GM23338 (cell line): ENCODE results near the gene BNC2. TPM values are rescaled to one million over a fixed set of nuclear protein-coding genes. Genes with fewer than 3 reads are reported as not detected.
A peak's percentile ranks its signal among the peaks of the same experiment; 100 is the strongest.

Source experiments
- ATAC-seq: fragments of 200-7000 bp; cut with Tn5 transposase; 3 replicates; pipeline ENCODE4 v1.9.1; 2020
- DNase-seq: peaks from one replicate; pipeline ENCODE4 v3.0.0-alpha.2; 2015; ENCODE audit warnings: low spot score
- H2AFZ ChIP-seq: fragments of 200-600 bp; sonication (generic); 2 replicates; pipeline ENCODE4 v1.8.0; 2016; ENCODE audit warnings: antibody characterized with exemption, mild to moderate bottlenecking, moderate library complexity
- H3F3A ChIP-seq: fragments of 200-600 bp; sonication (generic); replicated peaks from 2 replicates; pipeline ENCODE4 v1.8.0; 2017; ENCODE audit warnings: antibody characterized with exemption, mixed run types, low read depth
- H3K27ac ChIP-seq: fragments of 200-600 bp; sonication (generic); 2 replicates; pipeline ENCODE4 v1.6.1; 2016; ENCODE audit warnings: low read depth
- H3K27me3 ChIP-seq: fragments of 200-600 bp; sonication (generic); 2 replicates; pipeline ENCODE4 v1.8.0; 2016; ENCODE audit warnings: mild to moderate bottlenecking, mixed run types, moderate library complexity; ENCODE audit not compliant: insufficient read depth
- H3K36me3 ChIP-seq: fragments of 200-600 bp; sonication (generic); 2 replicates; pipeline ENCODE4 v1.8.0; 2016; ENCODE audit warnings: mild to moderate bottlenecking; ENCODE audit not compliant: insufficient read depth
- H3K4me1 ChIP-seq: fragments of 200-600 bp; sonication (generic); 2 replicates; pipeline ENCODE4 v1.8.0; 2016; ENCODE audit warnings: mild to moderate bottlenecking, moderate library complexity; ENCODE audit not compliant: insufficient read depth
- H3K4me2 ChIP-seq: fragments of 200-600 bp; sonication (generic); 2 replicates; pipeline ENCODE4 v1.7.1; 2017; ENCODE audit warnings: mixed run types
- H3K4me3 ChIP-seq: fragments of 200-600 bp; sonication (generic); 2 replicates; pipeline ENCODE4 v1.6.1; 2016; ENCODE audit warnings: mixed run types
- H3K79me2 ChIP-seq: fragments of 200-600 bp; sonication (generic); replicated peaks from 2 replicates; pipeline ENCODE4 v1.8.0; 2017; ENCODE audit warnings: mild to moderate bottlenecking; ENCODE audit not compliant: insufficient read depth
- H3K9me2 ChIP-seq: fragments of 200-600 bp; sonication (generic); 2 replicates; pipeline ENCODE4 v1.8.0; 2017; ENCODE audit not compliant: insufficient read depth
- H4K20me1 ChIP-seq: fragments of 200-600 bp; sonication (generic); replicated peaks from 2 replicates; pipeline ENCODE4 v1.8.0; 2017; ENCODE audit warnings: mild to moderate bottlenecking; ENCODE audit not compliant: insufficient read depth
- H3K27ac Mint-ChIP-seq: 2 replicates; pipeline ENCODE4 v1.8.0; 2020; ENCODE audit warnings: inconsistent platforms, mild to moderate bottlenecking, moderate library complexity, mixed read lengths
- H3K27me3 Mint-ChIP-seq: 3 replicates; pipeline ENCODE4 v1.8.0; 2022; ENCODE audit warnings: low read depth, mild to moderate bottlenecking, moderate library complexity, mixed read lengths, inconsistent platforms; ENCODE audit not compliant: insufficient read depth, poor library complexity
- H3K36me3 Mint-ChIP-seq: 3 replicates; pipeline ENCODE4 v1.8.0; 2021; ENCODE audit warnings: low read depth, mild to moderate bottlenecking, inconsistent platforms, moderate library complexity, mixed read lengths
- H3K4me1 Mint-ChIP-seq: 3 replicates; pipeline ENCODE4 v1.8.0; 2020; ENCODE audit warnings: mild to moderate bottlenecking, inconsistent platforms, mixed read lengths
- H3K4me3 Mint-ChIP-seq: 3 replicates; pipeline ENCODE4 v1.8.0; 2021; ENCODE audit warnings: moderate library complexity, mild to moderate bottlenecking, inconsistent platforms, mixed read lengths
- H3K9me3 Mint-ChIP-seq: 3 replicates; pipeline ENCODE4 v1.8.0; 2020; ENCODE audit warnings: moderate library complexity, mild to moderate bottlenecking, inconsistent platforms, mixed read lengths
- CREB1 ChIP-seq: fragments of 250-450 bp; sonication (Bioruptor Pico); IDR thresholded peaks from 2 replicates; pipeline ENCODE4 v1.5.0; 2020; ENCODE audit warnings: low read depth, mild to moderate bottlenecking, moderate library complexity
- EZH2 ChIP-seq: fragments of 200-600 bp; sonication (generic); IDR thresholded peaks from one replicate; pipeline ENCODE4 v1.8.0; 2017; ENCODE audit warnings: antibody characterized with exemption, mild to moderate bottlenecking, low read depth; ENCODE audit not compliant: unreplicated experiment
- EZH2phosphoT487 ChIP-seq: fragments of 200-600 bp; sonication (generic); IDR thresholded peaks from one replicate; pipeline ENCODE4 v1.8.1; 2018; ENCODE audit warnings: antibody characterized with exemption; ENCODE audit not compliant: unreplicated experiment
- JUNB ChIP-seq: IDR thresholded peaks from one replicate; pipeline ENCODE4 v1.6.1; 2016; ENCODE audit warnings: antibody characterized with exemption; ENCODE audit not compliant: unreplicated experiment
- NANOG ChIP-seq: IDR thresholded peaks from 2 replicates; pipeline ENCODE4 v1.6.1; 2016; ENCODE audit warnings: antibody characterized with exemption, borderline replicate concordance
- POLR2AphosphoS5 ChIP-seq: IDR thresholded peaks from 2 replicates; pipeline ENCODE4 v1.6.1; 2016; ENCODE audit warnings: antibody characterized with exemption, low read depth
- STAT1 ChIP-seq: IDR thresholded peaks from one replicate; pipeline ENCODE4 v1.6.1; 2016; ENCODE audit warnings: antibody characterized with exemption; ENCODE audit not compliant: unreplicated experiment
- ZNF114 ChIP-seq: fragments of 250-450 bp; sonication (Bioruptor Pico); IDR thresholded peaks from 2 replicates; pipeline ENCODE4 v1.5.0; 2020; ENCODE audit warnings: mild to moderate bottlenecking, moderate library complexity
- ZNF331 ChIP-seq: fragments of 250-450 bp; sonication (Bioruptor Pico); IDR thresholded peaks from 2 replicates; pipeline ENCODE4 v1.5.0; 2020; ENCODE audit warnings: low read depth, mild to moderate bottlenecking, moderate library complexity
- polyA plus RNA-seq: library from polyadenylated mRNA; unstranded; fragments of >200 nt; fragmentation: Nextera tagmentation; extraction: Ambion mirVana; gene quantifications from 2 replicates; pipeline ENCODE4 v1.2.1, GENCODE V29; 2016
- total RNA-seq: library from RNA; depleted of rRNA; stranded (reverse); fragments of >200 nt; shearing (Covaris generic); gene quantifications from 2 replicates; pipeline ENCODE4 v1.2.3, GENCODE V29; 2014
- TF ChIP-seq, protein P1 (sequence below): IDR thresholded peaks from 2 replicates; pipeline ENCODE4 v1.6.1; 2016; ENCODE audit warnings: antibody characterized with exemption
- TF ChIP-seq, protein P2 (sequence below), 2 experiments: fragments of 200-600 bp in 1 of 2; sonication (generic) in 1 of 2; conservative IDR thresholded peaks; 2 replicates each; pipeline versions ENCODE4 v1.5.1 to v1.6.1; 2016 to 2017; ENCODE audit warnings: antibody characterized with exemption in 2 of 2, low read depth in 2 of 2, mild to moderate bottlenecking in 2 of 2, moderate library complexity in 1 of 2
- TF ChIP-seq, protein P3 (sequence below): IDR thresholded peaks from one replicate; pipeline ENCODE4 v1.6.1; 2018; ENCODE audit warnings: antibody characterized with exemption; ENCODE audit not compliant: unreplicated experiment
- TF ChIP-seq, protein P4 (sequence below): fragments of 250-450 bp; sonication (Bioruptor Pico); IDR thresholded peaks from 2 replicates; pipeline ENCODE4 v1.5.0; 2020; ENCODE audit warnings: mild to moderate bottlenecking, moderate library complexity

Gene BNC2
- total and polyA plus RNA-seq, 2 experiments from 2014 or later = 12.7 to 13.2 TPM

DNA sequence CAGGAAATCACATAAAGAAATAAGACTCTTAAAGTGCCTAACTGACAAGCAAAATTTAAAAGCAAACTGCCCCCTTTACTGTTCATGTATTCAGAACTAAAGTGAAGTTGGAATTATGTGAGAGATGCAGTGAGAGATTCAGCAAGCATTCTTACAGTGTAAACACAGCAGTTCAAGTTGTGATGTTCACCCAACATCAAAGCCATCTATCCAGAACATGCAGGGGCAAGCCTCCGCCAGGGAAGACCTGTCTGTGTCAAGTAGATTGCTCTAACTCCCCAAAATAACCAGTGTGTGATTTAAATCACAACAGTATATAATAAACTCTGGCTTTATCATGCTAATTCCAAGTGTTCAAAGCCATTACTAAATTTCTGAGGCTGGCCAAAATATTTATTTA lies 233.3 kb downstream of the BNC2 start:
- H3K36me3 Mint-ChIP-seq = no peaks in the 10 kb centered on the region
- no peak for TF ChIP-seq CREB1
- no peak for TF ChIP-seq NANOG
- TF ChIP-seq, protein P1, sequence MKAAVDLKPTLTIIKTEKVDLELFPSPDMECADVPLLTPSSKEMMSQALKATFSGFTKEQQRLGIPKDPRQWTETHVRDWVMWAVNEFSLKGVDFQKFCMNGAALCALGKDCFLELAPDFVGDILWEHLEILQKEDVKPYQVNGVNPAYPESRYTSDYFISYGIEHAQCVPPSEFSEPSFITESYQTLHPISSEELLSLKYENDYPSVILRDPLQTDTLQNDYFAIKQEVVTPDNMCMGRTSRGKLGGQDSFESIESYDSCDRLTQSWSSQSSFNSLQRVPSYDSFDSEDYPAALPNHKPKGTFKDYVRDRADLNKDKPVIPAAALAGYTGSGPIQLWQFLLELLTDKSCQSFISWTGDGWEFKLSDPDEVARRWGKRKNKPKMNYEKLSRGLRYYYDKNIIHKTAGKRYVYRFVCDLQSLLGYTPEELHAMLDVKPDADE = no peak
- no peak for TF ChIP-seq EZH2
- TF ChIP-seq STAT1 = no peak
- no peak for TF ChIP-seq ZNF114 (CRISPR knock-in tag)
- TF ChIP-seq, protein P2, sequence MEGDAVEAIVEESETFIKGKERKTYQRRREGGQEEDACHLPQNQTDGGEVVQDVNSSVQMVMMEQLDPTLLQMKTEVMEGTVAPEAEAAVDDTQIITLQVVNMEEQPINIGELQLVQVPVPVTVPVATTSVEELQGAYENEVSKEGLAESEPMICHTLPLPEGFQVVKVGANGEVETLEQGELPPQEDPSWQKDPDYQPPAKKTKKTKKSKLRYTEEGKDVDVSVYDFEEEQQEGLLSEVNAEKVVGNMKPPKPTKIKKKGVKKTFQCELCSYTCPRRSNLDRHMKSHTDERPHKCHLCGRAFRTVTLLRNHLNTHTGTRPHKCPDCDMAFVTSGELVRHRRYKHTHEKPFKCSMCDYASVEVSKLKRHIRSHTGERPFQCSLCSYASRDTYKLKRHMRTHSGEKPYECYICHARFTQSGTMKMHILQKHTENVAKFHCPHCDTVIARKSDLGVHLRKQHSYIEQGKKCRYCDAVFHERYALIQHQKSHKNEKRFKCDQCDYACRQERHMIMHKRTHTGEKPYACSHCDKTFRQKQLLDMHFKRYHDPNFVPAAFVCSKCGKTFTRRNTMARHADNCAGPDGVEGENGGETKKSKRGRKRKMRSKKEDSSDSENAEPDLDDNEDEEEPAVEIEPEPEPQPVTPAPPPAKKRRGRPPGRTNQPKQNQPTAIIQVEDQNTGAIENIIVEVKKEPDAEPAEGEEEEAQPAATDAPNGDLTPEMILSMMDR (conservative IDR thresholded peaks at IDR 0.05; ENCODE audit: low read depth in 2 of 2) = no peak
- no peak for TF ChIP-seq JUNB
- no peak for TF ChIP-seq EZH2phosphoT487
- TF ChIP-seq ZNF331 (CRISPR knock-in tag) = no peak
- no peak for TF ChIP-seq POLR2AphosphoS5
- TF ChIP-seq, protein P3, sequence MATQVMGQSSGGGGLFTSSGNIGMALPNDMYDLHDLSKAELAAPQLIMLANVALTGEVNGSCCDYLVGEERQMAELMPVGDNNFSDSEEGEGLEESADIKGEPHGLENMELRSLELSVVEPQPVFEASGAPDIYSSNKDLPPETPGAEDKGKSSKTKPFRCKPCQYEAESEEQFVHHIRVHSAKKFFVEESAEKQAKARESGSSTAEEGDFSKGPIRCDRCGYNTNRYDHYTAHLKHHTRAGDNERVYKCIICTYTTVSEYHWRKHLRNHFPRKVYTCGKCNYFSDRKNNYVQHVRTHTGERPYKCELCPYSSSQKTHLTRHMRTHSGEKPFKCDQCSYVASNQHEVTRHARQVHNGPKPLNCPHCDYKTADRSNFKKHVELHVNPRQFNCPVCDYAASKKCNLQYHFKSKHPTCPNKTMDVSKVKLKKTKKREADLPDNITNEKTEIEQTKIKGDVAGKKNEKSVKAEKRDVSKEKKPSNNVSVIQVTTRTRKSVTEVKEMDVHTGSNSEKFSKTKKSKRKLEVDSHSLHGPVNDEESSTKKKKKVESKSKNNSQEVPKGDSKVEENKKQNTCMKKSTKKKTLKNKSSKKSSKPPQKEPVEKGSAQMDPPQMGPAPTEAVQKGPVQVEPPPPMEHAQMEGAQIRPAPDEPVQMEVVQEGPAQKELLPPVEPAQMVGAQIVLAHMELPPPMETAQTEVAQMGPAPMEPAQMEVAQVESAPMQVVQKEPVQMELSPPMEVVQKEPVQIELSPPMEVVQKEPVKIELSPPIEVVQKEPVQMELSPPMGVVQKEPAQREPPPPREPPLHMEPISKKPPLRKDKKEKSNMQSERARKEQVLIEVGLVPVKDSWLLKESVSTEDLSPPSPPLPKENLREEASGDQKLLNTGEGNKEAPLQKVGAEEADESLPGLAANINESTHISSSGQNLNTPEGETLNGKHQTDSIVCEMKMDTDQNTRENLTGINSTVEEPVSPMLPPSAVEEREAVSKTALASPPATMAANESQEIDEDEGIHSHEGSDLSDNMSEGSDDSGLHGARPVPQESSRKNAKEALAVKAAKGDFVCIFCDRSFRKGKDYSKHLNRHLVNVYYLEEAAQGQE = no peak
- TF ChIP-seq, protein P4, sequence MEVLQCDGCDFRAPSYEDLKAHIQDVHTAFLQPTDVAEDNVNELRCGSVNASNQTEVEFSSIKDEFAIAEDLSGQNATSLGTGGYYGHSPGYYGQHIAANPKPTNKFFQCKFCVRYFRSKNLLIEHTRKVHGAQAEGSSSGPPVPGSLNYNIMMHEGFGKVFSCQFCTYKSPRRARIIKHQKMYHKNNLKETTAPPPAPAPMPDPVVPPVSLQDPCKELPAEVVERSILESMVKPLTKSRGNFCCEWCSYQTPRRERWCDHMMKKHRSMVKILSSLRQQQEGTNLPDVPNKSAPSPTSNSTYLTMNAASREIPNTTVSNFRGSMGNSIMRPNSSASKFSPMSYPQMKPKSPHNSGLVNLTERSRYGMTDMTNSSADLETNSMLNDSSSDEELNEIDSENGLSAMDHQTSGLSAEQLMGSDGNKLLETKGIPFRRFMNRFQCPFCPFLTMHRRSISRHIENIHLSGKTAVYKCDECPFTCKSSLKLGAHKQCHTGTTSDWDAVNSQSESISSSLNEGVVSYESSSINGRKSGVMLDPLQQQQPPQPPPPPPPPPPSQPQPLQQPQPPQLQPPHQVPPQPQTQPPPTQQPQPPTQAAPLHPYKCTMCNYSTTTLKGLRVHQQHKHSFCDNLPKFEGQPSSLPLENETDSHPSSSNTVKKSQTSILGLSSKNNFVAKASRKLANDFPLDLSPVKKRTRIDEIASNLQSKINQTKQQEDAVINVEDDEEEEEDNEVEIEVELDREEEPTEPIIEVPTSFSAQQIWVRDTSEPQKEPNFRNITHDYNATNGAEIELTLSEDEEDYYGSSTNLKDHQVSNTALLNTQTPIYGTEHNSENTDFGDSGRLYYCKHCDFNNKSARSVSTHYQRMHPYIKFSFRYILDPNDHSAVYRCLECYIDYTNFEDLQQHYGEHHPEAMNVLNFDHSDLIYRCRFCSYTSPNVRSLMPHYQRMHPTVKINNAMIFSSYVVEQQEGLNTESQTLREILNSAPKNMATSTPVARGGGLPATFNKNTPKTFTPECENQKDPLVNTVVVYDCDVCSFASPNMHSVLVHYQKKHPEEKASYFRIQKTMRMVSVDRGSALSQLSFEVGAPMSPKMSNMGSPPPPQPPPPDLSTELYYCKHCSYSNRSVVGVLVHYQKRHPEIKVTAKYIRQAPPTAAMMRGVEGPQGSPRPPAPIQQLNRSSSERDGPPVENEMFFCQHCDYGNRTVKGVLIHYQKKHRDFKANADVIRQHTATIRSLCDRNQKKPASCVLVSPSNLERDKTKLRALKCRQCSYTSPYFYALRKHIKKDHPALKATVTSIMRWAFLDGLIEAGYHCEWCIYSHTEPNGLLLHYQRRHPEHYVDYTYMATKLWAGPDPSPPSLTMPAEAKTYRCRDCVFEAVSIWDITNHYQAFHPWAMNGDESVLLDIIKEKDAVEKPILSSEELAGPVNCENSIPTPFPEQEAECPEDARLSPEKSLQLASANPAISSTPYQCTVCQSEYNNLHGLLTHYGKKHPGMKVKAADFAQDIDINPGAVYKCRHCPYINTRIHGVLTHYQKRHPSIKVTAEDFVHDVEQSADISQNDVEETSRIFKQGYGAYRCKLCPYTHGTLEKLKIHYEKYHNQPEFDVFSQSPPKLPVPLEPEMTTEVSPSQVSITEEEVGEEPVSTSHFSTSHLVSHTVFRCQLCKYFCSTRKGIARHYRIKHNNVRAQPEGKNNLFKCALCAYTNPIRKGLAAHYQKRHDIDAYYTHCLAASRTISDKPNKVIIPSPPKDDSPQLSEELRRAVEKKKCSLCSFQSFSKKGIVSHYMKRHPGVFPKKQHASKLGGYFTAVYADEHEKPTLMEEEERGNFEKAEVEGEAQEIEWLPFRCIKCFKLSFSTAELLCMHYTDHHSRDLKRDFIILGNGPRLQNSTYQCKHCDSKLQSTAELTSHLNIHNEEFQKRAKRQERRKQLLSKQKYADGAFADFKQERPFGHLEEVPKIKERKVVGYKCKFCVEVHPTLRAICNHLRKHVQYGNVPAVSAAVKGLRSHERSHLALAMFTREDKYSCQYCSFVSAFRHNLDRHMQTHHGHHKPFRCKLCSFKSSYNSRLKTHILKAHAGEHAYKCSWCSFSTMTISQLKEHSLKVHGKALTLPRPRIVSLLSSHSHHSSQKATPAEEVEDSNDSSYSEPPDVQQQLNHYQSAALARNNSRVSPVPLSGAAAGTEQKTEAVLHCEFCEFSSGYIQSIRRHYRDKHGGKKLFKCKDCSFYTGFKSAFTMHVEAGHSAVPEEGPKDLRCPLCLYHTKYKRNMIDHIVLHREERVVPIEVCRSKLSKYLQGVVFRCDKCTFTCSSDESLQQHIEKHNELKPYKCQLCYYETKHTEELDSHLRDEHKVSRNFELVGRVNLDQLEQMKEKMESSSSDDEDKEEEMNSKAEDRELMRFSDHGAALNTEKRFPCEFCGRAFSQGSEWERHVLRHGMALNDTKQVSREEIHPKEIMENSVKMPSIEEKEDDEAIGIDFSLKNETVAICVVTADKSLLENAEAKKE (CRISPR knock-in tag) = no peak
- no peaks in the 10 kb centered on the region for H3K27me3 Mint-ChIP-seq
- H3K9me2 ChIP-seq = no peaks in the 10 kb centered on the region
- no peak overlapping the region for H3K4me2 ChIP-seq
- ATAC-seq (peak; percentile 50), DNase-seq (no peak)
- no peaks in the 10 kb centered on the region for H3F3A ChIP-seq
- no peak overlapping the region for H3K27ac ChIP-seq
- H3K4me1 Mint-ChIP-seq = peaks cover 19% of the 10 kb centered on the region
- H2AFZ ChIP-seq = no peak overlapping the region
- no peaks in the 10 kb centered on the region for H4K20me1 ChIP-seq
- no peaks in the 10 kb centered on the region for H3K79me2 ChIP-seq
- H3K4me3 ChIP-seq = no peak overlapping the region
- no peaks in the 10 kb centered on the region for H3K36me3 ChIP-seq
- H3K4me3 Mint-ChIP-seq = no peak overlapping the region
- peaks cover 14% of the 10 kb centered on the region for H3K4me1 ChIP-seq
- H3K27ac Mint-ChIP-seq = peak overlapping the region; percentile 50
- H3K27me3 ChIP-seq = no peaks in the 10 kb centered on the region
- no peaks in the 10 kb centered on the region for H3K9me3 Mint-ChIP-seq
